ENCODE data around the gene EIF5. TPM values are rescaled to one million over a fixed set of nuclear protein-coding genes. Genes with fewer than 3 reads are reported as not detected.

The EIF5 gene
- total and polyA plus RNA-seq, 12 donors, result 35.7 to 555 (median 236) TPM

DNA sequence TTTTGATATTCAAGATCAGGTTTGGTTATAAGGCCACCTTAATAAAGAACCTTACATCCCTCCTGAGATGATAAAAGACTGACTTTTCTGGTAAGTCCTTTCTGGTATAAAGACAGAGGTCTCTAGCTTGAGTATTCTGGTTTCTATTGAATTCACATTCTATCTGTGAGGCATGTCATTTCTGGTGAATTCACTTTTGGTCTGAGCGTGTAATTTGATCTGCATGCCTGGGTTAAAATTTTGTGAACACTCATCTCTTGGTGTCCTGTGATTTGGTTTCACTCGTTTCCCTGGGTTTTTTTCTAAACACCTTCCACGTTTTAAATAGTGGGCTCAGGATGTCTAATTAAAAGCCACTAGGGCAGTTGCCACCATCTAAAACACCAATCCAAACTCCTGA, 12.2 kb downstream of the EIF5 start:
- Histone ChIP-seq H3K4me3 (no peak overlapping the region), H3K4me1 (replicated peaks in 1 of 2) (peaks cover 4 to 30% of the 10 kb centered on the region in 2 donors), H3K36me3 (replicated peaks in 1 of 2) (peaks cover 0 to 34% of the 10 kb centered on the region in 2 donors), H3K9me3 (replicated peaks in 1 of 3) (no peaks in the 10 kb centered on the region), H3K27me3 (no peaks in the 10 kb centered on the region), H3K27ac (peak overlapping the region in 2 of 5 donors; percentile 3 to 7)
- 42 to 61% (median 49%) methylated on average over 3 of the region's 3 CpGs for WGBS, 4 donors
- intact Hi-C loops (cut with DNase I), result loop anchor here in 1 of 2 donors (5.0 to 10.0 kb wide), 2 partner anchors 41 to 119 kb away; partner anchors contain the start of gene MARK3
- no peak for TF ChIP-seq POLR2A (IDR thresholded peaks at IDR 0.05)
- TF ChIP-seq, protein P1, sequence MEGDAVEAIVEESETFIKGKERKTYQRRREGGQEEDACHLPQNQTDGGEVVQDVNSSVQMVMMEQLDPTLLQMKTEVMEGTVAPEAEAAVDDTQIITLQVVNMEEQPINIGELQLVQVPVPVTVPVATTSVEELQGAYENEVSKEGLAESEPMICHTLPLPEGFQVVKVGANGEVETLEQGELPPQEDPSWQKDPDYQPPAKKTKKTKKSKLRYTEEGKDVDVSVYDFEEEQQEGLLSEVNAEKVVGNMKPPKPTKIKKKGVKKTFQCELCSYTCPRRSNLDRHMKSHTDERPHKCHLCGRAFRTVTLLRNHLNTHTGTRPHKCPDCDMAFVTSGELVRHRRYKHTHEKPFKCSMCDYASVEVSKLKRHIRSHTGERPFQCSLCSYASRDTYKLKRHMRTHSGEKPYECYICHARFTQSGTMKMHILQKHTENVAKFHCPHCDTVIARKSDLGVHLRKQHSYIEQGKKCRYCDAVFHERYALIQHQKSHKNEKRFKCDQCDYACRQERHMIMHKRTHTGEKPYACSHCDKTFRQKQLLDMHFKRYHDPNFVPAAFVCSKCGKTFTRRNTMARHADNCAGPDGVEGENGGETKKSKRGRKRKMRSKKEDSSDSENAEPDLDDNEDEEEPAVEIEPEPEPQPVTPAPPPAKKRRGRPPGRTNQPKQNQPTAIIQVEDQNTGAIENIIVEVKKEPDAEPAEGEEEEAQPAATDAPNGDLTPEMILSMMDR (IDR thresholded peaks at IDR 0.05), result no peak
- DNase-seq, result no peak

DNA sequence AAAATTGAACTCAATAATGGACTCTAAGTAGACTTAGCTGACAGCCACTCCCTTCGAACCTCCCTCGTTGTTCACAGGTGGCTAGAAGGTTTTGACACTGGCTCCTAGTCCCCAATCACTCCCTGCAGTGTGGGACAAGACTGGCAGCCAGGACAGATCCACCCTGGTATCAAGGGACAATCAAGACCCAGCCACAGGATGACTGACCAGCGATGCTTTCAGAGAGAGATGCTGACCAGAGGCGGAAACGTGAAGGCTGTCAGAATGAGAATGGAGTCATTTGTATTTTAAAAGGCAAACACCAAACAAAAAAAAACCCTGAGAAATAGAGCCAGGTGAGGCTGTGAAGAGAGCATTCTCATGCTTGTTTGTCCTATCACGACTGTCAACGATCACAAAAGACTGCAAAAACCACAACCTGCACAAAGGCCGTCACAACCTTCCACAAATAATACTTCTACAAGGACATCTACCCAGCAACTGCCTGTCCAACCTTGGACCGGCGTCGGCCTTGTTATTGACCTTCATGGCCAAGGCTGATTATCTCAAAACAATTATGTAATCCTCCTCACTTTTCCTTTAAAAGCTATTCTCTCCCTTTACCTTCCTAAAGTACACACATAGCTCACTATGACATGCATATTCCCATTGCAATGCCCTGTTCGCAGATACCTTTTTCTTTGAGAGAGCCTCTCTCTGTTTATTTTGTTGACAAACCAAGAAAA, 13.2 kb downstream of the EIF5 start:
- WGBS, 4 donors, result 32 to 42% (median 39%) methylated on average over 12 of the region's 12 CpGs
- peaks cover 0 to 20% of the 10 kb centered on the region in 2 donors for H3K4me1 ChIP-seq (replicated peaks in 1 of 2)
- TF ChIP-seq, protein P1 (IDR thresholded peaks at IDR 0.05), result no peak
- no peak for TF ChIP-seq POLR2A (IDR thresholded peaks at IDR 0.05)
- peak in 4 of 7 donors; percentile 22 to 66 (median 54) for DNase-seq
- intact Hi-C loops (cut with DNase I), result loop anchor here in 1 of 2 donors (5.0 to 10.0 kb wide), 2 partner anchors 40 to 118 kb away; partner anchors contain the start of gene MARK3
- no peaks in the 10 kb centered on the region for H3K9me3 ChIP-seq (replicated peaks in 1 of 3)
- H3K36me3 ChIP-seq (replicated peaks in 1 of 2), result peaks cover 0 to 24% of the 10 kb centered on the region in 2 donors
- H3K4me3 ChIP-seq, result no peak overlapping the region
- peak overlapping the region in 2 of 5 donors; percentile 3 to 7 for H3K27ac ChIP-seq
- no peaks in the 10 kb centered on the region for H3K27me3 ChIP-seq

DNA sequence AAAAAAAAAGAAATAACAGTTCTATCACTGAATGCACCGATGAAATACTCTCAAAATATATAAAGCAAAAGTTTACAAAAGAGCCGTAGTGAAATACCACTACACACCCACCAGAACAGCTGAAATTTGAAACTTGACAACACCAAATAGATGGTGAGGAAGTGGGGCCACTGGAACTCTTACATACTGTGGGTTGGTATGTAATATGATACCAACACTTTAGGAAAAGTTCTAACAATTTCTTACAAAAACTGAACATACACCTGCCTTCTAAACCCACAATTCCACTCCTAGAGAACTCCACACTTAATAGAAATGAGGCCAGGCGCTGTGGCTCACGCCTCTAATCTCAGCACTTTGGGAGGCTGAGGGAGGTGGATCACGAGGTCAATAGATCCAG, 14.1 kb downstream of the EIF5 start:
- Histone ChIP-seq H3K4me3 (no peak overlapping the region), H3K36me3 (replicated peaks in 1 of 2) (peaks cover 0 to 15% of the 10 kb centered on the region in 2 donors), H3K27ac (no peak overlapping the region), H3K9me3 (replicated peaks in 1 of 3) (no peaks in the 10 kb centered on the region), H3K27me3 (no peaks in the 10 kb centered on the region), H3K4me1 (replicated peaks in 1 of 2) (peaks cover 0 to 14% of the 10 kb centered on the region in 2 donors)
- DNase-seq, result no peak
- intact Hi-C loops (cut with DNase I), result loop anchor here in 1 of 2 donors (5.0 to 10.0 kb wide), 2 partner anchors 39 to 117 kb away; partner anchors contain the start of gene MARK3
- TF ChIP-seq, protein P1 (IDR thresholded peaks at IDR 0.05), result no peak
- TF ChIP-seq POLR2A (IDR thresholded peaks at IDR 0.05), result no peak
- 81 to 93% (median 89%) methylated on average over 5 of the region's 5 CpGs for WGBS, 4 donors

DNA sequence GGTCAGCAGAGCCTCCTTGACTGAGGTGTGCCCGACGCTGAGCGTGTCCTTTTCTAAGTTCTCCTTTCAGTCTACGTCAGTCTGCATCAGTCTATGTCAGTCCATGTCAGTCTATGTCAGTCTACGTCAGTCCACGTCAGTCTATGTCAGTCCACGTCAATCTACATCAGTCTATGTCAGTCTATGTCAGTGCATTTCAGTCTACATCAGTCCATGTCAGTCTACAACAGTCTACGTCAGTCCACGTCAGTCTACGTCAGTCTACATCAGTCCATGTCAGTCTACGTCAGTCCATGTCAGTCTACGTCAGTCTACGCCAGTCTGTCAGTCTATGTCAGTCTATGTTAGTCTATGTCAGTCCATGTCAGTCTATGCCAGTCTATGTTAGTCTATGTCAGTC, 15.9 kb downstream of the EIF5 start:
- TF ChIP-seq, protein P1 (IDR thresholded peaks at IDR 0.05), result no peak
- TF ChIP-seq POLR2A (IDR thresholded peaks at IDR 0.05), result no peak
- no peak overlapping the region for H3K27ac ChIP-seq
- no peak for DNase-seq
- H3K27me3 ChIP-seq, result no peaks in the 10 kb centered on the region
- WGBS, 4 donors, result 86 to 96% (median 93%) methylated on average over 13 of the region's 13 CpGs
- H3K36me3 ChIP-seq (replicated peaks in 1 of 2), result no peaks in the 10 kb centered on the region
- peaks cover 0 to 12% of the 10 kb centered on the region in 2 donors for H3K4me1 ChIP-seq (replicated peaks in 1 of 2)
- no peak overlapping the region for H3K4me3 ChIP-seq
- no peaks in the 10 kb centered on the region for H3K9me3 ChIP-seq (replicated peaks in 1 of 3)
- intact Hi-C loops (cut with DNase I), result loop anchor here in 1 of 2 donors (5.0 to 10.0 kb wide), 2 partner anchors 37 to 115 kb away; partner anchors contain the start of gene MARK3
